Measurements from ENCODE around the gene SH2D1A. TPM values are rescaled to one million over a fixed set of nuclear protein-coding genes. Genes with fewer than 3 reads are reported as not detected.

Gene SH2D1A
- polyA plus RNA-seq, 4 donors, result 0.36 to 0.68 (median 0.54) TPM; not detected in 1

- Histone ChIP-seq H3K36me3 (ENCODE audit: control insufficient read depth in 3 of 3, insufficient read depth in 2 of 3, low read depth in 1 of 3, low read length in 3 of 3) (no peaks in the 10 kb centered on the region), H3K27me3 (ENCODE audit: control insufficient read depth in 3 of 3, insufficient read depth in 3 of 3, low read length in 3 of 3) (no peaks in the 10 kb centered on the region), H3K4me1 (ENCODE audit: control insufficient read depth in 3 of 3, insufficient read depth in 2 of 3, low read depth in 1 of 3, low read length in 2 of 3) (no peaks in the 10 kb centered on the region), H3K27ac (ENCODE audit: low read depth in 1 of 3, low read length in 2 of 3) (no peak overlapping the region), H3K9me3 (ENCODE audit: control insufficient read depth in 2 of 2, insufficient read depth in 1 of 2, low read depth in 1 of 2, low read length in 1 of 2) (no peaks in the 10 kb centered on the region), H3K4me3 (ENCODE audit: low read depth in 1 of 3, low read length in 3 of 3) (no peak overlapping the region)
- DNase-seq, result no peak
- FAIRE-seq, result no peak
Observed at GRCh38 chrX:124369722-124370121, 23.4 kb downstream of the SH2D1A start.

DNA sequence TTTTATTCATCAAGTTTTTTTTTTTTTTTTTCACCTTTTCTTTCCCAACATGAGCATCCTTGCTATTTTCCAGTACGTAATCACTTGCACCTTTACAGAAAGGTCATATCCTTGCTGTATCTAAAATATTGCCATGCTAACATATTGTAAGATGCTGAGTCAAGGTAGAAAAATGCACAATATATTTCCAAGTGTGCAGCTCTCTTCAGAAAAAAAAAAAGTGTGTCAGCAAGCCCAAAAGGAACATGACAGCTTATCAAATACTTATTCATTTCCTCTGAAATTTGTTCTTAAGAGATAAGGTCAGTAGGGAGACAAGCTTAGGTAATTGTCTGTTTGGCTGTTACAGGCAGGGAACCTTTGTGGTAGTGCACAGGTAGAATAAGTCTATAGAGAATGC lies 27.0 kb downstream of the SH2D1A start:
- FAIRE-seq (no peak), DNase-seq (no peak)
- 63 to 77% (median 76%) methylated on average over 1 of the region's 1 CpG for WGBS, 3 donors
- Histone ChIP-seq H3K27ac (ENCODE audit: low read depth in 1 of 3, low read length in 2 of 3) (no peak overlapping the region), H3K4me1 (ENCODE audit: control insufficient read depth in 3 of 3, insufficient read depth in 2 of 3, low read depth in 1 of 3, low read length in 2 of 3) (no peaks in the 10 kb centered on the region), H3K9me3 (ENCODE audit: control insufficient read depth in 2 of 2, insufficient read depth in 1 of 2, low read depth in 1 of 2, low read length in 1 of 2) (no peaks in the 10 kb centered on the region), H3K4me3 (ENCODE audit: low read depth in 1 of 3, low read length in 3 of 3) (no peak overlapping the region), H3K27me3 (ENCODE audit: control insufficient read depth in 3 of 3, insufficient read depth in 3 of 3, low read length in 3 of 3) (no peaks in the 10 kb centered on the region), H3K36me3 (ENCODE audit: control insufficient read depth in 3 of 3, insufficient read depth in 2 of 3, low read depth in 1 of 3, low read length in 3 of 3) (no peaks in the 10 kb centered on the region)

- no peaks in the 10 kb centered on the region for H3K4me1 ChIP-seq (ENCODE audit: control insufficient read depth in 3 of 3, insufficient read depth in 2 of 3, low read depth in 1 of 3, low read length in 2 of 3)
- 61 to 72% (median 68%) methylated on average over 4 of the region's 4 CpGs for WGBS, 3 donors
- FAIRE-seq (no peak), DNase-seq (no peak)
- H3K27ac ChIP-seq (ENCODE audit: low read depth in 1 of 3, low read length in 2 of 3), result no peak overlapping the region
- H3K27me3 ChIP-seq (ENCODE audit: control insufficient read depth in 3 of 3, insufficient read depth in 3 of 3, low read length in 3 of 3), result no peaks in the 10 kb centered on the region
- H3K9me3 ChIP-seq (ENCODE audit: control insufficient read depth in 2 of 2, insufficient read depth in 1 of 2, low read depth in 1 of 2, low read length in 1 of 2), result no peaks in the 10 kb centered on the region
- H3K36me3 ChIP-seq (ENCODE audit: control insufficient read depth in 3 of 3, insufficient read depth in 2 of 3, low read depth in 1 of 3, low read length in 3 of 3), result no peaks in the 10 kb centered on the region
- no peak overlapping the region for H3K4me3 ChIP-seq (ENCODE audit: low read depth in 1 of 3, low read length in 3 of 3)
Observed at GRCh38 chrX:124378643-124379042, 32.3 kb downstream of the SH2D1A start.

- H3K27ac ChIP-seq (ENCODE audit: low read depth in 1 of 3, low read length in 2 of 3), result no peak overlapping the region
Observed at GRCh38 chrX:124383354-124383753, 37.0 kb downstream of the SH2D1A start.

DNA sequence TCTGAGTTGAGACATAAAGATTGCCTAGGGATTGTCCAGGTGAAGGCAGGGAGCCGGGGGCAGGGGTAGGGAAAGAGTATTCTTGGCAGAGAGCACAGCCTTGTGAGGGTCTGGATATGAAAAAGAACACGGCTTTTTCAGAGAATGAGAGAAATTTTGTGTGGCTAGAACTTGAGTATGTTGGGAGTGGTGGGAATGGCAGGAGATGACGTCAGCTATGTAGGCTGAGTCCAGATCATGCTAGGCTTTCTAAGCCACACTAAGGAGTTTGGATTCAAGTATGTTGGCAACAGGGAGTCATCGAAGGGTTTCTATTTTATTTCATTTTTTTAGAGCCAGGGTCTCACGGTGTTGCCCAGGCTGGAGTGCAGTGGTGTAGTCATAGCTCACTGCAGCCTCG lies 40.0 kb downstream of the SH2D1A start:
- no peak overlapping the region for H3K4me3 ChIP-seq (ENCODE audit: low read depth in 1 of 3, low read length in 3 of 3)
- 60 to 79% (median 70%) methylated on average over 6 of the region's 6 CpGs for WGBS, 3 donors
- no peaks in the 10 kb centered on the region for H3K36me3 ChIP-seq (ENCODE audit: control insufficient read depth in 3 of 3, insufficient read depth in 2 of 3, low read depth in 1 of 3, low read length in 3 of 3)
- H3K9me3 ChIP-seq (ENCODE audit: control insufficient read depth in 2 of 2, insufficient read depth in 1 of 2, low read depth in 1 of 2, low read length in 1 of 2), result no peaks in the 10 kb centered on the region
- no peak overlapping the region for H3K27ac ChIP-seq (ENCODE audit: low read depth in 1 of 3, low read length in 2 of 3)
- no peak for FAIRE-seq
- no peaks in the 10 kb centered on the region for H3K27me3 ChIP-seq (ENCODE audit: control insufficient read depth in 3 of 3, insufficient read depth in 3 of 3, low read length in 3 of 3)
- no peaks in the 10 kb centered on the region for H3K4me1 ChIP-seq (ENCODE audit: control insufficient read depth in 3 of 3, insufficient read depth in 2 of 3, low read depth in 1 of 3, low read length in 2 of 3)
- no peak for DNase-seq

More at GRCh38 chrX:124383354-124383753, 37.0 kb downstream of the SH2D1A start:
- Histone ChIP-seq H3K27me3 (ENCODE audit: control insufficient read depth in 3 of 3, insufficient read depth in 3 of 3, low read length in 3 of 3) (no peaks in the 10 kb centered on the region), H3K36me3 (ENCODE audit: control insufficient read depth in 3 of 3, insufficient read depth in 2 of 3, low read depth in 1 of 3, low read length in 3 of 3) (no peaks in the 10 kb centered on the region), H3K4me3 (ENCODE audit: low read depth in 1 of 3, low read length in 3 of 3) (no peak overlapping the region), H3K9me3 (ENCODE audit: control insufficient read depth in 2 of 2, insufficient read depth in 1 of 2, low read depth in 1 of 2, low read length in 1 of 2) (no peaks in the 10 kb centered on the region), H3K4me1 (ENCODE audit: control insufficient read depth in 3 of 3, insufficient read depth in 2 of 3, low read depth in 1 of 3, low read length in 2 of 3) (no peaks in the 10 kb centered on the region)
- 67 to 85% (median 83%) methylated on average over 4 of the region's 4 CpGs for WGBS, 3 donors
- FAIRE-seq (no peak), DNase-seq (no peak)

- H3K4me1 ChIP-seq (ENCODE audit: control insufficient read depth in 3 of 3, insufficient read depth in 2 of 3, low read depth in 1 of 3, low read length in 2 of 3), result no peaks in the 10 kb centered on the region
- H3K4me3 ChIP-seq (ENCODE audit: low read depth in 1 of 3, low read length in 3 of 3), result no peak overlapping the region
- WGBS, 3 donors, result 0% methylated on average over 2 of the region's 2 CpGs
- peak; percentile 88 for FAIRE-seq
- no peaks in the 10 kb centered on the region for H3K36me3 ChIP-seq (ENCODE audit: control insufficient read depth in 3 of 3, insufficient read depth in 2 of 3, low read depth in 1 of 3, low read length in 3 of 3)
- H3K9me3 ChIP-seq (ENCODE audit: control insufficient read depth in 2 of 2, insufficient read depth in 1 of 2, low read depth in 1 of 2, low read length in 1 of 2), result no peaks in the 10 kb centered on the region
- peak; percentile 41 to 49 for DNase-seq
- H3K27ac ChIP-seq (ENCODE audit: low read depth in 1 of 3, low read length in 2 of 3), result no peak overlapping the region
- H3K27me3 ChIP-seq (ENCODE audit: control insufficient read depth in 3 of 3, insufficient read depth in 3 of 3, low read length in 3 of 3), result no peaks in the 10 kb centered on the region
Observed at GRCh38 chrX:124388562-124388961, 42.2 kb downstream of the SH2D1A start.

DNA sequence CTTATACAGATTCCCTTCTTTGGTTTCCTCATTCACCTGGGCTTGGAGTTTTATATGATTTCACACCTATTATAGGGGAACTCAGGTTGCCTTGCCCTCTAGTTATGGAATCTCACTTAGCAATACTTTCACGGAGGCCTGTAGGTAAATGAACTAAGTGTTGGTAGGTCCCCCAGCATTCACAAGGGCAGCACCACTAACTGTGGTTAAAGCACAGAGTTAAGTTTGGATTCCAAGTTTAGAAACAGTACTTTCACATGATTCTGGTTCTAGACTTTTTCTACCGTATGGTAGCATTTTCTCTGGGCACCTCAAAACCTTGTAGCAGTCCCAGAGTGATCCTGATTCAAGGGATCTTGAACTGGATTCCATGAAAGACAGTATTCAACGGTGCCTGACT lies 46.4 kb downstream of the SH2D1A start:
- FAIRE-seq, result no peak
- WGBS, 3 donors, result 49 to 77% (median 61%) methylated on average over 3 of the region's 3 CpGs

DNA sequence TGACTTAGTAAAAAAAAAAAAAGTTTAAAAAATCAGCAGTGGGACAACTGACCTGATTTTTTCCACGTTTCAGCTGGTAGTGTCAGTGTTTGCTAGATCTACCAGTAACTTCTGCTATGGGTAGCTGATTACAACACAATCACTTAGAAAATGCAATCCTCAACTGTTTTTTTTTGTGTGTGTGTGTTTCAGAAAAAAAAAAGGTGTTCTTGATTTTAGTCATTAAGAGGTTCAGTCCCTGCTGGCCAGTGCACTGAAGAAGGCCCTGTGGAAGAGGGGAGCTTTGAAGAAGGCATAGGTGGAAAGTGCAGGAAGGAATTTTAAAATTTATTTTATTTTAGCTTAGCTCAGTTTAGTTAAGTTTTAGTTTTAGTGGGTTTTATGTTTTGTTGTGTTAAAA lies 46.9 kb downstream of the SH2D1A start:
- FAIRE-seq (no peak), DNase-seq (no peak)
- no peak overlapping the region for H3K4me3 ChIP-seq (ENCODE audit: low read depth in 1 of 3, low read length in 3 of 3)
- no peaks in the 10 kb centered on the region for H3K9me3 ChIP-seq (ENCODE audit: control insufficient read depth in 2 of 2, insufficient read depth in 1 of 2, low read depth in 1 of 2, low read length in 1 of 2)
- H3K4me1 ChIP-seq (ENCODE audit: control insufficient read depth in 3 of 3, insufficient read depth in 2 of 3, low read depth in 1 of 3, low read length in 2 of 3), result no peaks in the 10 kb centered on the region
- no peak overlapping the region for H3K27ac ChIP-seq (ENCODE audit: low read depth in 1 of 3, low read length in 2 of 3)
- H3K27me3 ChIP-seq (ENCODE audit: control insufficient read depth in 3 of 3, insufficient read depth in 3 of 3, low read length in 3 of 3), result no peaks in the 10 kb centered on the region
- 56 to 79% (median 79%) methylated on average over 1 of the region's 1 CpG for WGBS, 3 donors
- H3K36me3 ChIP-seq (ENCODE audit: control insufficient read depth in 3 of 3, insufficient read depth in 2 of 3, low read depth in 1 of 3, low read length in 3 of 3), result no peaks in the 10 kb centered on the region

More for the DNA sequence above, 46.4 kb downstream of the SH2D1A start:
- H3K27me3 ChIP-seq (ENCODE audit: control insufficient read depth in 3 of 3, insufficient read depth in 3 of 3, low read length in 3 of 3), result no peaks in the 10 kb centered on the region
- no peak for DNase-seq
- H3K27ac ChIP-seq (ENCODE audit: low read depth in 1 of 3, low read length in 2 of 3), result no peak overlapping the region
- H3K4me3 ChIP-seq (ENCODE audit: low read depth in 1 of 3, low read length in 3 of 3), result no peak overlapping the region
- no peaks in the 10 kb centered on the region for H3K4me1 ChIP-seq (ENCODE audit: control insufficient read depth in 3 of 3, insufficient read depth in 2 of 3, low read depth in 1 of 3, low read length in 2 of 3)
- H3K9me3 ChIP-seq (ENCODE audit: control insufficient read depth in 2 of 2, insufficient read depth in 1 of 2, low read depth in 1 of 2, low read length in 1 of 2), result no peaks in the 10 kb centered on the region
- H3K36me3 ChIP-seq (ENCODE audit: control insufficient read depth in 3 of 3, insufficient read depth in 2 of 3, low read depth in 1 of 3, low read length in 3 of 3), result no peaks in the 10 kb centered on the region

- Histone ChIP-seq H3K9me3 (ENCODE audit: control insufficient read depth in 2 of 2, insufficient read depth in 1 of 2, low read depth in 1 of 2, low read length in 1 of 2) (no peaks in the 10 kb centered on the region), H3K4me3 (ENCODE audit: low read depth in 1 of 3, low read length in 3 of 3) (no peak overlapping the region), H3K36me3 (ENCODE audit: control insufficient read depth in 3 of 3, insufficient read depth in 2 of 3, low read depth in 1 of 3, low read length in 3 of 3) (no peaks in the 10 kb centered on the region), H3K27ac (ENCODE audit: low read depth in 1 of 3, low read length in 2 of 3) (no peak overlapping the region), H3K27me3 (ENCODE audit: control insufficient read depth in 3 of 3, insufficient read depth in 3 of 3, low read length in 3 of 3) (no peaks in the 10 kb centered on the region), H3K4me1 (ENCODE audit: control insufficient read depth in 3 of 3, insufficient read depth in 2 of 3, low read depth in 1 of 3, low read length in 2 of 3) (no peaks in the 10 kb centered on the region)
- FAIRE-seq (no peak), DNase-seq (no peak)
- 64 to 92% (median 87%) methylated on average over 3 of the region's 3 CpGs for WGBS, 3 donors
Observed at GRCh38 chrX:124393659-124394058, 47.3 kb downstream of the SH2D1A start.
